ENCODE data around the gene ATP8A1. TPM values are rescaled to one million over a fixed set of nuclear protein-coding genes. Genes with fewer than 3 reads are reported as not detected.

The ATP8A1 gene
- total RNA-seq, 2 donors from 2014 or later: 12.5 to 25.8 TPM

GRCh38 chr4:42549896-42550295 is 107.0 kb downstream of the ATP8A1 start:
- no peak overlapping the region for H3K4me3 ChIP-seq
- H3K36me3 ChIP-seq: no peaks in the 10 kb centered on the region
- TF ChIP-seq CTCF (IDR thresholded peaks at IDR 0.05): no peak
- DNase-seq (ENCODE audit: low spot score): no peak
- H3K27me3 ChIP-seq: no peaks in the 10 kb centered on the region
- H3K4me1 ChIP-seq: no peaks in the 10 kb centered on the region
- no peaks in the 10 kb centered on the region for H3K9me3 ChIP-seq
- no peak overlapping the region for H3K27ac ChIP-seq

- H3K36me3 ChIP-seq: no peaks in the 10 kb centered on the region
- DNase-seq (ENCODE audit: low spot score): no peak
These were observed 109.1 kb downstream of the ATP8A1 start for GRCh38 chr4:42547805-42548204.

GRCh38 chr4:42543762-42544161 is 113.1 kb downstream of the ATP8A1 start:
- DNase-seq (ENCODE audit: low spot score): no peak
- no peak overlapping the region for H3K4me3 ChIP-seq
- H3K27ac ChIP-seq: no peak overlapping the region
- no peaks in the 10 kb centered on the region for H3K27me3 ChIP-seq
- no peaks in the 10 kb centered on the region for H3K36me3 ChIP-seq
- H3K4me1 ChIP-seq: no peaks in the 10 kb centered on the region
- no peak for TF ChIP-seq CTCF (IDR thresholded peaks at IDR 0.05)
- H3K9me3 ChIP-seq: no peaks in the 10 kb centered on the region

More at GRCh38 chr4:42547805-42548204, 109.1 kb downstream of the ATP8A1 start:
- no peaks in the 10 kb centered on the region for H3K4me1 ChIP-seq
- no peak for TF ChIP-seq CTCF (IDR thresholded peaks at IDR 0.05)
- H3K4me3 ChIP-seq: no peak overlapping the region
- no peaks in the 10 kb centered on the region for H3K9me3 ChIP-seq
- H3K27ac ChIP-seq: no peak overlapping the region
- no peaks in the 10 kb centered on the region for H3K27me3 ChIP-seq

GRCh38 chr4:42543126-42543525 is 113.8 kb downstream of the ATP8A1 start:
- no peaks in the 10 kb centered on the region for H3K9me3 ChIP-seq
- no peak for DNase-seq (ENCODE audit: low spot score)

GRCh38 chr4:42541647-42542046 is 115.3 kb downstream of the ATP8A1 start:
- DNase-seq (ENCODE audit: low spot score): no peak
- Histone ChIP-seq H3K4me3 (no peak overlapping the region), H3K36me3 (no peaks in the 10 kb centered on the region), H3K27ac (no peak overlapping the region), H3K27me3 (no peaks in the 10 kb centered on the region), H3K4me1 (no peaks in the 10 kb centered on the region), H3K9me3 (no peaks in the 10 kb centered on the region)
- TF ChIP-seq CTCF (IDR thresholded peaks at IDR 0.05): no peak

More at GRCh38 chr4:42543126-42543525, 113.8 kb downstream of the ATP8A1 start:
- H3K36me3 ChIP-seq: no peaks in the 10 kb centered on the region
- no peaks in the 10 kb centered on the region for H3K27me3 ChIP-seq
- H3K27ac ChIP-seq: no peak overlapping the region
- TF ChIP-seq CTCF (IDR thresholded peaks at IDR 0.05): no peak
- no peaks in the 10 kb centered on the region for H3K4me1 ChIP-seq
- H3K4me3 ChIP-seq: no peak overlapping the region

- no peak overlapping the region for H3K27ac ChIP-seq
- no peaks in the 10 kb centered on the region for H3K27me3 ChIP-seq
- no peak for TF ChIP-seq CTCF (IDR thresholded peaks at IDR 0.05)
- H3K9me3 ChIP-seq: no peaks in the 10 kb centered on the region
- H3K36me3 ChIP-seq: peaks cover 4% of the 10 kb centered on the region
- no peaks in the 10 kb centered on the region for H3K4me1 ChIP-seq
- DNase-seq (ENCODE audit: low spot score): no peak
- no peak overlapping the region for H3K4me3 ChIP-seq
These were observed 123.9 kb downstream of the ATP8A1 start for GRCh38 chr4:42533042-42533441.

Data from right atrium auricular region (tissue), 2 donors.